B cell (primary cell): ENCODE results near the gene COL17A1. TPM values are rescaled to one million over a fixed set of nuclear protein-coding genes. Genes with fewer than 3 reads are reported as not detected.

Experiments used
- ATAC-seq: fragments of 200-7000 bp; cut with Tn5 transposase; one replicate; pipeline ENCODE4 v1.10.0; 2021; ENCODE audit warnings: low read depth, mild to moderate bottlenecking, moderate number of reproducible peaks, moderate library complexity
- CTCF ChIA-PET: fragments of 350-600 bp; sonication (Branson Sonifier 250); formaldehyde crosslinking; loops from one replicate; lab custom pipeline; 2021; ENCODE audit warnings: antibody characterized with exemption, inconsistent platforms; lab: Charles Lee
- POLR2A ChIA-PET: fragments of 350-600 bp; sonication (Branson Sonifier 250); formaldehyde crosslinking; loops from one replicate; lab custom pipeline; 2021; ENCODE audit warnings: antibody characterized with exemption; lab: Charles Lee
- DNase-seq: peaks from one replicate; pipeline ENCODE4 v3.0.0; 2013
- H2AFZ ChIP-seq: 2 replicates; pipeline ENCODE4 v1.6.1; 2012; ENCODE audit warnings: mild to moderate bottlenecking, low read depth, low read length; ENCODE audit not compliant: insufficient read depth, poor library complexity, severe bottlenecking
- H3K27ac ChIP-seq, 2 donors: 1 replicate in 1 of 2; 2 replicates in 1 of 2; pipeline ENCODE4 v1.5.1; 2012 to 2013; ENCODE audit warnings: low read length in 2 of 2, mild to moderate bottlenecking in 2 of 2, moderate library complexity in 1 of 2
- H3K27me3 ChIP-seq, 4 experiments: fragments of 200-600 bp in 1 of 4; sonication (generic) in 1 of 4; replicated peaks in 1 of 4; 1 replicate in 2 of 4; 2 replicates in 2 of 4; pipeline versions ENCODE4 v1.6.1 to v1.7.0; 2013 to 2016; ENCODE audit warnings: low read length in 3 of 4, mild to moderate bottlenecking in 2 of 4, mixed read lengths in 1 of 4, moderate library complexity in 1 of 4; ENCODE audit not compliant: insufficient read depth in 4 of 4, control insufficient read depth in 3 of 4; ENCODE audit errors: control extremely low read depth in 1 of 4
- H3K36me3 ChIP-seq, 2 experiments: replicated peaks in 1 of 2; 1 replicate in 1 of 2; 2 replicates in 1 of 2; pipeline versions ENCODE4 v1.6.1 to v1.7.1; 2013; ENCODE audit warnings: low read length in 1 of 2; ENCODE audit not compliant: insufficient read depth in 2 of 2, control insufficient read depth in 1 of 2; ENCODE audit errors: control extremely low read depth in 1 of 2, extremely low read depth in 1 of 2
- H3K4me1 ChIP-seq, 2 donors: fragments of 200-600 bp in 1 of 2; sonication (generic) in 1 of 2; 1 replicate in 1 of 2; 2 replicates in 1 of 2; pipeline versions ENCODE4 v1.5.1 to v1.6.1; 2013 to 2017; ENCODE audit warnings: low read length in 2 of 2; ENCODE audit not compliant: control insufficient read depth in 2 of 2, insufficient read depth in 2 of 2
- H3K4me2 ChIP-seq: replicated peaks from 2 replicates; pipeline ENCODE3; 2012; ENCODE audit warnings: mild to moderate bottlenecking, low read depth, low read length; ENCODE audit not compliant: poor library complexity, severe bottlenecking
- H3K4me3 ChIP-seq, 5 experiments: fragments of 200-600 bp in 1 of 5; sonication (generic) in 1 of 5; 1 replicate in 3 of 5; 2 replicates in 2 of 5; pipeline versions ENCODE4 v1.5.1 to v1.7.0; 2011 to 2016; ENCODE audit warnings: low read length in 4 of 5, mild to moderate bottlenecking in 4 of 5, low read depth in 2 of 5, control low read depth in 1 of 5, moderate library complexity in 1 of 5; ENCODE audit not compliant: insufficient read depth in 1 of 5; ENCODE audit errors: control extremely low read depth in 1 of 5, extremely low read depth in 1 of 5
- H3K79me2 ChIP-seq: fragments of 200-600 bp; sonication (generic); one replicate; pipeline ENCODE4 v1.6.0; 2016; ENCODE audit warnings: low read length; ENCODE audit not compliant: control insufficient read depth, insufficient read depth
- H3K9ac ChIP-seq: fragments of 200-600 bp; sonication (generic); 2 replicates; pipeline ENCODE4 v1.6.1; 2017; ENCODE audit warnings: mild to moderate bottlenecking, low read length, moderate library complexity
- H3K9me3 ChIP-seq, 3 donors: one replicate each; pipeline versions ENCODE4 v1.6.1 to v1.7.1; 2013; ENCODE audit warnings: low read length in 2 of 3; ENCODE audit not compliant: control insufficient read depth in 2 of 3, insufficient read depth in 1 of 3; ENCODE audit errors: control extremely low read depth in 1 of 3
- H4K20me1 ChIP-seq: 2 replicates; pipeline ENCODE4 v1.6.0; 2012; ENCODE audit warnings: mild to moderate bottlenecking, low read length; ENCODE audit not compliant: insufficient read depth, control insufficient read depth, poor library complexity, severe bottlenecking
- H3K27ac Mint-ChIP-seq: one replicate; pipeline ENCODE4 v1.8.0; 2021; ENCODE audit warnings: mixed read lengths
- H3K27me3 Mint-ChIP-seq: one replicate; pipeline ENCODE4 v1.8.0; 2021; ENCODE audit warnings: mixed read lengths
- H3K4me1 Mint-ChIP-seq: one replicate; pipeline ENCODE4 v1.8.0; 2021; ENCODE audit warnings: mixed read lengths
- H3K4me3 Mint-ChIP-seq: one replicate; pipeline ENCODE4 v1.8.0; 2021; ENCODE audit warnings: mixed read lengths
- H3K9me3 Mint-ChIP-seq: one replicate; pipeline ENCODE4 v1.8.0; 2022; ENCODE audit warnings: mixed read lengths; ENCODE audit not compliant: insufficient read depth
- EZH2 ChIP-seq: IDR thresholded peaks from 2 replicates; pipeline ENCODE4 v1.6.1; 2012; ENCODE audit warnings: borderline replicate concordance, low read depth, mild to moderate bottlenecking, moderate library complexity, low read length; ENCODE audit not compliant: insufficient read depth, poor library complexity, severe bottlenecking
- WGBS: methylation state at CpG from one replicate; pipeline ENCODE4 v1.1.5; 2013; ENCODE audit warnings: missing lambda C conversion rate; ENCODE audit not compliant: insufficient coverage; 5-methylcytosine and 5-hydroxymethylcytosine counted together
- intact Hi-C: fragments of 100-400 bp; cut with micrococcal nuclease; formaldehyde crosslinking; loops from one replicate; pipeline ENCODE4 v1.10.0; 2022
- polyA plus RNA-seq: library from polyadenylated mRNA; depleted of rRNA; stranded (reverse); fragments of >200 nt; gene quantifications from 2 replicates; pipeline ENCODE4 v1.2.3, GENCODE V29; 2012
- total RNA-seq, 2 donors: library from RNA; stranded (reverse); fragments of 120-200 nt in 1 of 2; gene quantifications; 1 replicate in 1 of 2; 2 replicates in 1 of 2; pipeline versions ENCODE4 v1.2.3 to v1.2.4, GENCODE V29; 2013 to 2022
- TF ChIP-seq, protein P1 (sequence below): fragments of 200-600 bp; IDR thresholded peaks from one replicate; pipeline ENCODE4 v1.8.0; 2022; ENCODE audit warnings: antibody characterized with exemption, mild to moderate bottlenecking

COL17A1 gene
- total and polyA plus RNA-seq, 2 donors (not counting 1 experiment from before 2014, with no cell fraction given), result not detected

DNA sequence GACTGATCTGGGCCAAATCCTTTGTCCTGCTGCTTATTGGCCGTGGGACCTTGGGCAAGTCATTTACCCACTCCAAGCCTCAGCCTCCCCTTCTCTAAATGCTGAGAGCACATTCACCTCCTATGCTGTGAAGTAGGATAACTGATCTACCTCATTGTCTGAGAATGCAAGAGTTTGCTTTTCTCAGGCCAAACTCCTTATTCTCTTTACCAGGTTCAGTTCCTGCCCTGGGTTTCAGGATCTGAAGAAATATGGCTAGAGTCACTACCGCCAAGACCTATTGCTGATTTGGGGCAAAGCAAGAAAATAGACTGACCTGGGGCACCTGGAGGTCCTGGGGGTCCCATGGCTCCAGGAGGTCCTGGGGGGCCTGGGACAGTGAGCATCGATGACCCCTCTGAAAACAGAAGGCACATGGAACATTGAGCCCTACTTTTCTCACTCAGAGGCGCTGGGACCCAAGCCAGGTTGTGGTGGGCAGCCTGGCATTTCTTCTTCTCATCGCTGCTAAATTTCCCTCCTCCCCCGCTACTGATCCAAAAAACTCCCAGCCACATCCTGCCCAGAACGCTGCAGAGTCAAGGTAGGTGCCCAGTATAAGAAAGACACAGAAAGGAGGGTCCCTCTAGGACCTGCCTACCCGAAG lies 42.4 kb downstream of the COL17A1 start:
- Histone ChIP-seq H4K20me1 (no peaks in the 10 kb centered on the region), H3K9ac (no peak overlapping the region), H3K27me3 (peaks cover 0 to 2% (median 0%) of the 10 kb centered on the region in 4 experiments), H3K79me2 (no peaks in the 10 kb centered on the region), H3K4me2 (no peak overlapping the region), H3K4me3 (no peak overlapping the region), H3K9me3 (no peaks in the 10 kb centered on the region), H3K27ac (no peak overlapping the region), H2AFZ (no peak overlapping the region), H3K36me3 (no peaks in the 10 kb centered on the region), H3K4me1 (no peaks in the 10 kb centered on the region)
- no peak for DNase-seq
- Mint-ChIP-seq H3K4me1 (no peaks in the 10 kb centered on the region), H3K9me3 (no peaks in the 10 kb centered on the region), H3K27me3 (no peaks in the 10 kb centered on the region), H3K4me3 (no peak overlapping the region), H3K27ac (no peak overlapping the region)
- WGBS, result 72% methylated on average over 7 of the region's 8 CpGs
- intact Hi-C loops, result no loop called here
- no peak for TF ChIP-seq EZH2
- TF ChIP-seq, protein P1, sequence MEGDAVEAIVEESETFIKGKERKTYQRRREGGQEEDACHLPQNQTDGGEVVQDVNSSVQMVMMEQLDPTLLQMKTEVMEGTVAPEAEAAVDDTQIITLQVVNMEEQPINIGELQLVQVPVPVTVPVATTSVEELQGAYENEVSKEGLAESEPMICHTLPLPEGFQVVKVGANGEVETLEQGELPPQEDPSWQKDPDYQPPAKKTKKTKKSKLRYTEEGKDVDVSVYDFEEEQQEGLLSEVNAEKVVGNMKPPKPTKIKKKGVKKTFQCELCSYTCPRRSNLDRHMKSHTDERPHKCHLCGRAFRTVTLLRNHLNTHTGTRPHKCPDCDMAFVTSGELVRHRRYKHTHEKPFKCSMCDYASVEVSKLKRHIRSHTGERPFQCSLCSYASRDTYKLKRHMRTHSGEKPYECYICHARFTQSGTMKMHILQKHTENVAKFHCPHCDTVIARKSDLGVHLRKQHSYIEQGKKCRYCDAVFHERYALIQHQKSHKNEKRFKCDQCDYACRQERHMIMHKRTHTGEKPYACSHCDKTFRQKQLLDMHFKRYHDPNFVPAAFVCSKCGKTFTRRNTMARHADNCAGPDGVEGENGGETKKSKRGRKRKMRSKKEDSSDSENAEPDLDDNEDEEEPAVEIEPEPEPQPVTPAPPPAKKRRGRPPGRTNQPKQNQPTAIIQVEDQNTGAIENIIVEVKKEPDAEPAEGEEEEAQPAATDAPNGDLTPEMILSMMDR, result no peak
- no peak for ATAC-seq
- ChIA-PET CTCF (no interaction called here), POLR2A (no interaction called here)

- Histone ChIP-seq H3K27ac (no peak overlapping the region), H3K9me3 (no peaks in the 10 kb centered on the region), H3K9ac (no peak overlapping the region), H4K20me1 (no peaks in the 10 kb centered on the region), H3K4me2 (no peak overlapping the region), H3K36me3 (no peaks in the 10 kb centered on the region), H3K4me3 (no peak overlapping the region), H3K4me1 (no peaks in the 10 kb centered on the region), H2AFZ (no peak overlapping the region), H3K27me3 (peaks cover 0 to 2% (median 0%) of the 10 kb centered on the region in 4 experiments), H3K79me2 (no peaks in the 10 kb centered on the region)
- H3K4me1 Mint-ChIP-seq, result no peaks in the 10 kb centered on the region
- no peak overlapping the region for H3K27ac Mint-ChIP-seq
- H3K9me3 Mint-ChIP-seq, result no peaks in the 10 kb centered on the region
- no peaks in the 10 kb centered on the region for H3K27me3 Mint-ChIP-seq
- intact Hi-C loops, result no loop called here
- ATAC-seq (no peak), DNase-seq (no peak)
- POLR2A ChIA-PET, result no interaction called here
- TF ChIP-seq, protein P1, result no peak
- no peak for TF ChIP-seq EZH2
- WGBS, result 94% methylated on average over 14 of the region's 14 CpGs
- H3K4me3 Mint-ChIP-seq, result no peak overlapping the region
- CTCF ChIA-PET, result no interaction called here
Measured at GRCh38 chr10:104041891-104042535, 43.7 kb downstream of the COL17A1 start.
